GM19043 (cell line): ENCODE measurements around the gene CCN2.

ENCODE experiments used
- ATAC-seq: cut with Tn5 transposase; IDR thresholded peaks from one replicate; pipeline ENCODE4 v1.9.1; 2021; ENCODE audit warnings: low read depth; ENCODE audit not compliant: unreplicated experiment

The CCN2 gene

GRCh38 chr6:131950767-131951575 is at the start of gene CCN2:
Gene CCN2 (minus strand): TSS chr6:131951372. CDS start chr6:131951172, 200 bp downstream.
- ATAC-seq = no peak

- no peak for ATAC-seq
Measured at GRCh38 chr6:132000296-132000695, 49.1 kb upstream of the CCN2 start.

- ATAC-seq = no peak
Measured at GRCh38 chr6:131999545-132000146, 48.5 kb upstream of the CCN2 start.

GRCh38 chr6:131998255-131998982 is 47.2 kb upstream of the CCN2 start:
- no peak for ATAC-seq

GRCh38 chr6:131997429-131998153 is 46.4 kb upstream of the CCN2 start:
- no peak for ATAC-seq

GRCh38 chr6:131995917-131996316 is 44.7 kb upstream of the CCN2 start:
- no peak for ATAC-seq

- ATAC-seq = no peak
Measured at GRCh38 chr6:131992557-131992956, 41.4 kb upstream of the CCN2 start.

GRCh38 chr6:131989036-131989435 is 37.9 kb upstream of the CCN2 start:
- ATAC-seq = no peak

- no peak for ATAC-seq
Measured at GRCh38 chr6:131982740-131983259, 31.6 kb upstream of the CCN2 start.

- no peak for ATAC-seq
Measured at GRCh38 chr6:131981624-131981978, 30.4 kb upstream of the CCN2 start.

GRCh38 chr6:131980791-131981623 is 29.8 kb upstream of the CCN2 start:
- ATAC-seq = no peak

- ATAC-seq = no peak
Measured at GRCh38 chr6:131980338-131980790, 29.2 kb upstream of the CCN2 start.

- ATAC-seq = no peak
Measured at GRCh38 chr6:131979515-131980337, 28.6 kb upstream of the CCN2 start.

GRCh38 chr6:131978522-131978921 is 27.4 kb upstream of the CCN2 start:
- no peak for ATAC-seq

- no peak for ATAC-seq
Measured at GRCh38 chr6:131976545-131977061, 25.4 kb upstream of the CCN2 start.

- no peak for ATAC-seq
Measured at GRCh38 chr6:131972741-131973140, 21.6 kb upstream of the CCN2 start.

GRCh38 chr6:131970076-131970859 is 19.1 kb upstream of the CCN2 start:
- no peak for ATAC-seq

GRCh38 chr6:131968656-131969055 is 17.5 kb upstream of the CCN2 start:
- no peak for ATAC-seq
